Stimulated activated CD8-positive, alpha-beta memory T cell treated with anti-CD3 and anti-CD28 coated beads, Interleukin-12 subunit alpha, Interleukin-12 subunit beta, amount 100 ng/mL, for 24 hours (primary cell): ENCODE data around the gene C1QL2.

Source experiments
- DNase-seq: peaks from one replicate; pipeline ENCODE4 v3.0.0-alpha.2; 2020; ENCODE audit errors: extremely low read depth

The C1QL2 gene

GRCh38 chr2:119179202-119179601, 20.7 kb upstream of the C1QL2 start:
- DNase-seq, result no peak

DNA sequence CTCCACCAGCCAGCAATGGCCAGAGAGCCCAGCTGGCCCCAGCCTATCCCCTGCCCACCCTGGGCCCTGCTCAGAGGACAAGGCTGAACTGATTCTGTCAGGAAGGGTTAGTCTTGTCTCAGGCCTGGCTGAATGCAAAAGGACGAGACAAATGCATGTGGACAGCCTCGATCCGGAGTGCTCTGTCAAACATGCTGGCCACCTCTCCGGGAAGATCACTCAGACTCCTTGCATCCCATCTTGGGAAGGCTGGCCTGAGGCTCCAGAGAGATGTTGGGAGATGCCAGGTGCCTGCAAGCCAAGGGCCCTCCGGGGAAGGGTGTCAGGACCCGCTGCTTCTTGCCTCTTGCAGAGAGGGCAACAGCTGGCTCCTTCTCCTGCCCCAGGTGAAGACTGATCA, 20.2 kb upstream of the C1QL2 start:
- no peak for DNase-seq

- no peak for DNase-seq
These were observed 19.3 kb upstream of the C1QL2 start for GRCh38 chr2:119177838-119178190.

DNA sequence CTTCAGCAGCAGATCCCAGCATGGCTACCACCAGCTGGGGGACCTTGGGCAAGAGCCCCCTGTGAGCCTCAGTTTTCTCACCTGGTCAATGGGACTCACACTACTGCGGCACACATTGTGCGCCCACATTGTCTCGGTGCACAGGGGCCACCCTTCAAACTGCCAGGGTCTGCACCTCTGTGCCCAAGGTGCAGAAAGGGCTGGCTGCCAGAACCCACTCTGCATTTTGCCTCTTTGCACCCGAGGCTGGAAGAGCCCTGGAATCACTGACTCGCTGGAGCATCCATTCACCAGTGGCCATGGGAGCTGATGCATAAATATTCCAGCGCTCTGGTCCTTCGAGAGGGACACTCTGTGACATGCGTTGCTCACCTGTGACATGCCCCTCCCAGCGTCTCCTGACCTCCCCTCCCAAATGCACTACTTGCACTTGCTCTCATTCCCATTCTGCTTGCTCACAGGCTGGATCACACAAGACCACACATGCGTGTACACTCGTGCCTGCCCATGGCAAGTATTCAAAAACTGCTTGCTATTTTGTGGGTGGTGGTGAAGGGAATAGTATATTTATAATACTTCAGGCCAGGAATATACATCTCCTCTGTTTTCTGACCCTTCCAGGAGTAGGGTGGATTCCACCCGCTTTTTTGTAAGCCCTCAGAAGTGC, 18.8 kb upstream of the C1QL2 start:
- DNase-seq, result no peak

GRCh38 chr2:119175517-119175916, 17.0 kb upstream of the C1QL2 start:
- no peak for DNase-seq

- DNase-seq, result no peak
These were observed 16.4 kb upstream of the C1QL2 start for GRCh38 chr2:119174993-119175347.

DNA sequence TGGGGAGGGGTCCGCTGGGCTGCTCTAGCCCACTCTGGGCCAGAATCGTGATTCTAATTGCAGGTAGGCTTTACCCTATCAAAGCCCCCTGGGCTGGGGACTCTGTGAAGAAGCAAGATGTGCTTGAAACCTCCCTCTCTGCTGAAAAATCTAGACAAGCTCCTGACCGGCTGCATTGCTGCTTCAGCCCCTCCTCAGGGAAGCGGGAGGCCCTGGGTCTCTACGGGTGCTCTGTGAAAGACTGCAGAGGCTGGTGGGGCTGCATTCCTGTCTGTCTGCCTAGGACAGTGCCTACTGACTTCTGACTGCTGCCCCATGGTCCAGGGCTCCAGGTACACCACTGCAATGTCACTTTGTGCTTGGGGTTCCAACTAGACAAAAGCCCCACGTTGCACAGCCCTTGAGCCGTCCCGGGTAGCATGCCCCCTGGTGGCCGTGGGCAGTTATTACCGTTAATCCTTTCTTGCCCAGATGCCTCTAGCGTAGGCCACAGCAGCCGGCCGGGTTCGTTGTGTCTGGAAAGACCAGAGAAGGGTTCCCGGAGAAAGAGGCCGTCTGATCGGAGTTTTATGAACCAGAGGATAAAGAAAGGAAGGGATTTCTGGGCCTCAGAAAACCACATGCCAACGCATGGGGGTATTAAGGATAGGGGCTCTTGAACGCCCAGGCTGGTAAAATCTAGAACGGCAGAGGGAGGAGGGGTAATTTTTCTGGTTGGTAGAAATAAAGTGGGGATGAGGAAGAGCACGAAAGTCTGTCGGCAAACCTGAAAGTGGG, 15.9 kb upstream of the C1QL2 start:
- peak; percentile 5 for DNase-seq

GRCh38 chr2:119173556-119174060, 15.1 kb upstream of the C1QL2 start:
- no peak for DNase-seq

GRCh38 chr2:119170504-119170903, 12.0 kb upstream of the C1QL2 start:
- DNase-seq, result no peak

- DNase-seq, result no peak
These were observed 11.2 kb upstream of the C1QL2 start for GRCh38 chr2:119169717-119170116.

- no peak for DNase-seq
These were observed 1.9 kb upstream of the C1QL2 start for GRCh38 chr2:119160361-119160990.

DNA sequence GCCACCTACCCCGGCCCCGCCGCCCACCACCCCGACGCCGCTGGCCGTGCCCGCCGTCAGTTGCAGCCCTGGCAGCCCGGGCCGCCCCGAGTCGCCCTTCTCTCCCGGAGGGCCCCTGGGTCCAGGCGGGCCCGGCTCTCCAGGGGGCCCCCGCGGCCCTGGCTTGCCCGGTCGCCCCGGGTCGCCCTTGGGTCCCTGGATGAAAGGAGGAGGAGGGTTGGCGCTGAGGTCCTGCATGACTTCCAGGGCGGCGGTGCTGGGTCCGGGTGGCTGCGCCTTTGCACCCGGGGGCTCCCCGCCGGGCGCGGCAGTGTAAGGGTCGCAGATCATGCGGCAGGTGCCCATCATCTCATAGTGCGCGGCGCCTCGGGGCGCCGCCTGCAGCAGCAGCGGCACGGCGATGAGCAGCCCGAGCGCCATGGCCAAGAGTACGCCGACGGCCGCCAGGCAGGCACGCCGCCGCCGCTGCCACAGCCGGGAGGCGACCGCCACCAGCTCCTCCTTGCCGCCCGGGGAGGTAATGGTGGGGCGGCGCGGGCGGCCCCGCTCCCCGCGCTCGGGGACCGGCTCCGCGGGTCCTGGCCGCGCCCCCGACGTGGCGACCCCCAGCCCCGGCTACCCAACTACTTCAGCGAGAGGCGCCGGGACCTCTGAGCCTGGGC, 570 bp downstream of the C1QL2 start:
- DNase-seq, result no peak

- DNase-seq, result no peak
These were observed 1.4 kb downstream of the C1QL2 start for GRCh38 chr2:119156891-119157773.

DNA sequence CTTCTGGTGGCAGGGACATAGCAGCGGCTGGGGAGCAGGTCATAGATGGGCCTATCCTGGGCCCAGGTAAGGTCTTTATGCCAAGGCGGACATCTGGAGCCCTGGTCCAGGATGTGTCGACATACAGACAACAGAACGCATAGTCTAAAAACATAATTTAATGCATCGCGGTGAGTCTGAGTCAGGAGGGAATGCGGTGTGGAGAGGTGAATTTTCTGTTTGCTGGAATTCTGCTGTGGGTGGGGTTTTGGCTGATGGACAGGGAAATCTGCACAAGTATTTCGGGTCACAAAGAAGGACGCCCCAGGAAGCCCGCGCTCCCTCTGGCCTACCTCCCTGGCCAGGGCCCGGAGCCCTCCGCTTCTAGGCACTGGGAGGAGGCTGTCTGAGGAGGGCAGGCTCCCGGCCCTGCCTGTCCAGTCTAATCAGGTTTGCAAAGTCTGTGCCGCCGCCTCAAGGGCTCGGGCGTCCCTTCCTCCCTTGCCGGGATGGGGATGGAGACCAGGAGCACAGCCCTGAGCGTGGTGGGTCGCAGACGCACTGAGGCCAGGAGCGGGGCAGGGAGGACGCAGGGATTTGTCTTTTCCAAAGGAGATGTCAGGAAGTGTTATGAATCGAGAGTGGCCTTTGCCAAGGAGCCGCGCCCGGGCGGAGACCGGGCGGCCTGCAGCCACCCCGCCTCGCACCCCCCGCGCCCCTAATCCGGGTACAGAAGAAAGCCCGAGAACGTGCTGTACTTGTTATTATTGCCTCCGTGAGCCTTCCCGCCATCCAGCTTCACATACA, 2.3 kb downstream of the C1QL2 start:
- no peak for DNase-seq

- no peak for DNase-seq
These were observed 2.9 kb downstream of the C1QL2 start for GRCh38 chr2:119155633-119156032.

DNA sequence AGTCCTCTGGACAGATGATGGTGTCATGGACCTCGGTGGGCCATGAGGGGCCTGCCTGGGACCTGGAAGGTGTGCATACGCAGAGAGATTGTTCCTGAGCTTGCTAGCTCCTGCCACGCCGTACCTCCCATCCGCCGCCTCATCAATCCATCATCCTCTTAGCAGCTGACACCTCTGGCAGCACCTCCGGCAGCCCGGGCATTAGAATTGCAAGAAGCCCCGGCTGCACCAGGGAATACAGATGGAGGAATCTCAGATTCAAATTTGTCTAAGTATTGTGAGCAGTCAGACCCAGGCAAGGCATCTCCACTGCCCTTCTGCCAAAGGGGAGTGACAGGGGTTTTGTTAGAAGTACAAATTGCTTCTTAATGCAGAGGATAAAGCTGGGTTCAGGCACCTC, 4.5 kb downstream of the C1QL2 start:
- no peak for DNase-seq

- DNase-seq, result no peak
These were observed 8.9 kb downstream of the C1QL2 start for GRCh38 chr2:119149611-119150010.

- DNase-seq, result no peak
These were observed 10.5 kb downstream of the C1QL2 start for GRCh38 chr2:119147776-119148715.

GRCh38 chr2:119144806-119145205, 13.7 kb downstream of the C1QL2 start:
- DNase-seq, result no peak

DNA sequence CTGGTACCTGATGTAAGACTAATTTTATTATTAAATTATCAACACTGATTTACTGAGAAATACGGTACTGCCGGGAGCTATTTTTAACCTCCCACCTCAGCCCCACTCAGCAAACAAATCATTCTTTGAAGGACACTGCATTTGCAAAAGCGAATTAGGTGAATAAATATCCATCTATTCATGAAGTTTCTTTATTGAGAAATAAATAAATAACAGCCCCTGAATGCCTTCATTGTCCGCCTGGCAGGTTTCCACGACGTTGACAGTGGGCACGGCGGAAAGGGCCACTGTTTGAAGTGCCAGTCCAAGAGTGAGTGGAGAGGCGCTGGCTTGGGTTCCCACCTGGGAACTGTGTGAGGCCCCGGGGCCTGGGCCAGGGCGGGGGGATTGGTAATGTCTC, 15.7 kb downstream of the C1QL2 start:
- no peak for DNase-seq
